NCI-H2107 (cell line): ENCODE results near the gene UGT1A6.

Source experiments
- DNase-seq: peaks from one replicate; lab custom pipeline; 2025; lab: John Stamatoyannopoulos, UW

UGT1A6 gene

GRCh38 chr2:233768076-233768475 lies 75.4 kb downstream of the UGT1A6 start:
- no peak for DNase-seq

GRCh38 chr2:233769260-233769659 lies 76.6 kb downstream of the UGT1A6 start:
- no peak for DNase-seq

GRCh38 chr2:233772153-233772552 lies 79.5 kb downstream of the UGT1A6 start:
- no peak for DNase-seq

- DNase-seq: no peak
Observed at GRCh38 chr2:233772583-233772982, 79.9 kb downstream of the UGT1A6 start.

- no peak for DNase-seq
Observed at GRCh38 chr2:233773854-233774253, 81.2 kb downstream of the UGT1A6 start.

- DNase-seq: no peak
Observed at GRCh38 chr2:233775414-233775813, 82.7 kb downstream of the UGT1A6 start.

GRCh38 chr2:233778030-233778429 lies 85.3 kb downstream of the UGT1A6 start, which contains the start of gene MROH2A:
MROH2A (plus strand) TSS chr2:233778330; CDS start chr2:233779359, 1,029 bp downstream.
- no peak for DNase-seq

- DNase-seq: no peak
Observed at GRCh38 chr2:233779722-233780121, 87.0 kb downstream of the UGT1A6 start.

GRCh38 chr2:233780771-233781170 lies 88.1 kb downstream of the UGT1A6 start:
- no peak for DNase-seq

GRCh38 chr2:233789554-233789953 lies 96.9 kb downstream of the UGT1A6 start:
- DNase-seq: no peak

GRCh38 chr2:233791151-233791882 lies 98.6 kb downstream of the UGT1A6 start:
- DNase-seq: no peak

- no peak for DNase-seq
Observed at GRCh38 chr2:233791883-233792329, 99.2 kb downstream of the UGT1A6 start.

- DNase-seq: no peak
Observed at GRCh38 chr2:233792720-233793119, 100.0 kb downstream of the UGT1A6 start.

- DNase-seq: no peak
Observed at GRCh38 chr2:233793465-233794127, 100.9 kb downstream of the UGT1A6 start.

GRCh38 chr2:233794128-233794658 lies 101.5 kb downstream of the UGT1A6 start:
- no peak for DNase-seq

- no peak for DNase-seq
Observed at GRCh38 chr2:233795735-233796171, 103.1 kb downstream of the UGT1A6 start.

- no peak for DNase-seq
Observed at GRCh38 chr2:233796254-233796653, 103.6 kb downstream of the UGT1A6 start.

GRCh38 chr2:233798335-233799086 lies 105.8 kb downstream of the UGT1A6 start:
- no peak for DNase-seq

- no peak for DNase-seq
Observed at GRCh38 chr2:233799087-233799665, 106.5 kb downstream of the UGT1A6 start.

- DNase-seq: no peak
Observed at GRCh38 chr2:233799716-233800115, 107.0 kb downstream of the UGT1A6 start.

GRCh38 chr2:233800208-233800607 lies 107.5 kb downstream of the UGT1A6 start:
- DNase-seq: no peak
